ENCODE data around the gene ERCC6L2. TPM values are rescaled to one million over a fixed set of nuclear protein-coding genes. Genes with fewer than 3 reads are reported as not detected.

Gene ERCC6L2
- total and polyA plus RNA-seq, 5 donors from 2014 or later, result 22.2 to 48.0 (median 38.8) TPM

- Mint-ChIP-seq H3K36me3 (peaks cover 51% of the 10 kb centered on the region), H3K4me1 (peaks cover 10 to 19% (median 17%) of the 10 kb centered on the region in 4 donors), H3K27ac (no peak overlapping the region), H3K27me3 (no peaks in the 10 kb centered on the region), H3K9me3 (peaks cover 0 to 4% (median 0%) of the 10 kb centered on the region in 7 donors), H3K4me3 (no peak overlapping the region)
- Histone ChIP-seq H3K27me3 (ENCODE audit: control insufficient read depth, insufficient read depth, low read length) (no peaks in the 10 kb centered on the region), H3K4me3 (ENCODE audit: low read depth, low read length) (no peak overlapping the region), H3K4me1 (ENCODE audit: control insufficient read depth, insufficient read depth, low read length, poor library complexity, severe bottlenecking) (peaks cover 13% of the 10 kb centered on the region), H3K27ac (ENCODE audit: insufficient read depth, low read length, poor library complexity, severe bottlenecking) (no peak overlapping the region), H3K9me3 (ENCODE audit: control insufficient read depth in 2 of 2, low read length in 2 of 2) (no peaks in the 10 kb centered on the region), H3K36me3 (ENCODE audit: control insufficient read depth, insufficient read depth, low read length) (peaks cover 8% of the 10 kb centered on the region)
- ATAC-seq (ENCODE audit: low read depth in 2 of 2) (no peak), DNase-seq (no peak)
Observed at GRCh38 chr9:95980262-95981125, 105.0 kb downstream of the ERCC6L2 start.

- H3K4me3 ChIP-seq (ENCODE audit: low read depth, low read length), result no peak overlapping the region
- Mint-ChIP-seq H3K4me1 (peaks cover 10 to 19% (median 14%) of the 10 kb centered on the region in 4 donors), H3K36me3 (peaks cover 53% of the 10 kb centered on the region), H3K27ac (peak overlapping the region in 2 of 3 donors; percentile 24 to 73), H3K4me3 (peak overlapping the region in 2 of 4 donors; percentile 28 to 39), H3K27me3 (no peaks in the 10 kb centered on the region), H3K9me3 (peaks cover 0 to 4% (median 0%) of the 10 kb centered on the region in 7 donors)
- peak in 2 of 3 donors; percentile 54 to 55 for DNase-seq
- H3K36me3 ChIP-seq (ENCODE audit: control insufficient read depth, insufficient read depth, low read length), result peaks cover 8% of the 10 kb centered on the region
- H3K9me3 ChIP-seq (ENCODE audit: control insufficient read depth in 2 of 2, low read length in 2 of 2), result no peaks in the 10 kb centered on the region
- peaks cover 13% of the 10 kb centered on the region for H3K4me1 ChIP-seq (ENCODE audit: control insufficient read depth, insufficient read depth, low read length, poor library complexity, severe bottlenecking)
- peak; percentile 86 for ATAC-seq (ENCODE audit: low read depth in 2 of 2)
- H3K27ac ChIP-seq (ENCODE audit: insufficient read depth, low read length, poor library complexity, severe bottlenecking), result no peak overlapping the region
- H3K27me3 ChIP-seq (ENCODE audit: control insufficient read depth, insufficient read depth, low read length), result no peaks in the 10 kb centered on the region
Observed at GRCh38 chr9:95981761-95982390, 106.4 kb downstream of the ERCC6L2 start.

GRCh38 chr9:95985440-95986055 is 110.1 kb downstream of the ERCC6L2 start:
- peaks cover 9 to 15% (median 11%) of the 10 kb centered on the region in 4 donors for H3K4me1 Mint-ChIP-seq
- H3K4me3 ChIP-seq (ENCODE audit: low read depth, low read length), result no peak overlapping the region
- no peaks in the 10 kb centered on the region for H3K36me3 ChIP-seq (ENCODE audit: control insufficient read depth, insufficient read depth, low read length)
- no peaks in the 10 kb centered on the region for H3K27me3 ChIP-seq (ENCODE audit: control insufficient read depth, insufficient read depth, low read length)
- H3K4me1 ChIP-seq (ENCODE audit: control insufficient read depth, insufficient read depth, low read length, poor library complexity, severe bottlenecking), result peaks cover 13% of the 10 kb centered on the region
- H3K9me3 Mint-ChIP-seq, result peaks cover 0 to 4% (median 1%) of the 10 kb centered on the region in 7 donors
- no peak overlapping the region for H3K27ac ChIP-seq (ENCODE audit: insufficient read depth, low read length, poor library complexity, severe bottlenecking)
- peaks cover 44% of the 10 kb centered on the region for H3K36me3 Mint-ChIP-seq
- H3K9me3 ChIP-seq (ENCODE audit: control insufficient read depth in 2 of 2, low read length in 2 of 2), result no peaks in the 10 kb centered on the region
- no peak overlapping the region for H3K27ac Mint-ChIP-seq
- no peaks in the 10 kb centered on the region for H3K27me3 Mint-ChIP-seq
- DNase-seq, result no peak
- H3K4me3 Mint-ChIP-seq, result no peak overlapping the region
- no peak for ATAC-seq (ENCODE audit: low read depth in 2 of 2)

- H3K9me3 ChIP-seq (ENCODE audit: control insufficient read depth in 2 of 2, low read length in 2 of 2), result no peaks in the 10 kb centered on the region
- ATAC-seq (ENCODE audit: low read depth in 2 of 2) (no peak), DNase-seq (no peak)
- peaks cover 2% of the 10 kb centered on the region for H3K36me3 ChIP-seq (ENCODE audit: control insufficient read depth, insufficient read depth, low read length)
- Mint-ChIP-seq H3K4me1 (no peaks in the 10 kb centered on the region), H3K27me3 (no peaks in the 10 kb centered on the region), H3K4me3 (no peak overlapping the region), H3K36me3 (peaks cover 55% of the 10 kb centered on the region), H3K27ac (no peak overlapping the region), H3K9me3 (peaks cover 0 to 3% (median 1%) of the 10 kb centered on the region in 7 donors)
- no peaks in the 10 kb centered on the region for H3K4me1 ChIP-seq (ENCODE audit: control insufficient read depth, insufficient read depth, low read length, poor library complexity, severe bottlenecking)
- no peaks in the 10 kb centered on the region for H3K27me3 ChIP-seq (ENCODE audit: control insufficient read depth, insufficient read depth, low read length)
- no peak overlapping the region for H3K4me3 ChIP-seq (ENCODE audit: low read depth, low read length)
- H3K27ac ChIP-seq (ENCODE audit: insufficient read depth, low read length, poor library complexity, severe bottlenecking), result no peak overlapping the region
Observed at GRCh38 chr9:95989297-95989696, 113.8 kb downstream of the ERCC6L2 start.

- Mint-ChIP-seq H3K9me3 (peaks cover 0 to 2% (median 0%) of the 10 kb centered on the region in 7 donors), H3K36me3 (peaks cover 52% of the 10 kb centered on the region), H3K4me1 (peaks cover 0 to 6% (median 0%) of the 10 kb centered on the region in 4 donors), H3K27ac (no peak overlapping the region), H3K4me3 (no peak overlapping the region), H3K27me3 (no peaks in the 10 kb centered on the region)
- H3K27me3 ChIP-seq (ENCODE audit: control insufficient read depth, insufficient read depth, low read length), result no peaks in the 10 kb centered on the region
- H3K4me3 ChIP-seq (ENCODE audit: low read depth, low read length), result no peak overlapping the region
- no peak for ATAC-seq (ENCODE audit: low read depth in 2 of 2)
- no peaks in the 10 kb centered on the region for H3K4me1 ChIP-seq (ENCODE audit: control insufficient read depth, insufficient read depth, low read length, poor library complexity, severe bottlenecking)
- peaks cover 2% of the 10 kb centered on the region for H3K36me3 ChIP-seq (ENCODE audit: control insufficient read depth, insufficient read depth, low read length)
- H3K9me3 ChIP-seq (ENCODE audit: control insufficient read depth in 2 of 2, low read length in 2 of 2), result no peaks in the 10 kb centered on the region
- no peak overlapping the region for H3K27ac ChIP-seq (ENCODE audit: insufficient read depth, low read length, poor library complexity, severe bottlenecking)
- DNase-seq, result no peak
Observed at GRCh38 chr9:95991326-95991725, 115.8 kb downstream of the ERCC6L2 start.

- peaks cover 0 to 1% (median 0%) of the 10 kb centered on the region in 7 donors for H3K9me3 Mint-ChIP-seq
- Histone ChIP-seq H3K27me3 (ENCODE audit: control insufficient read depth, insufficient read depth, low read length) (no peaks in the 10 kb centered on the region), H3K27ac (ENCODE audit: insufficient read depth, low read length, poor library complexity, severe bottlenecking) (no peak overlapping the region), H3K4me1 (ENCODE audit: control insufficient read depth, insufficient read depth, low read length, poor library complexity, severe bottlenecking) (no peaks in the 10 kb centered on the region), H3K36me3 (ENCODE audit: control insufficient read depth, insufficient read depth, low read length) (peaks cover 2% of the 10 kb centered on the region), H3K4me3 (ENCODE audit: low read depth, low read length) (no peak overlapping the region), H3K9me3 (ENCODE audit: control insufficient read depth in 2 of 2, low read length in 2 of 2) (no peaks in the 10 kb centered on the region)
- DNase-seq (no peak), ATAC-seq (ENCODE audit: low read depth in 2 of 2) (no peak)
- no peaks in the 10 kb centered on the region for H3K27me3 Mint-ChIP-seq
- H3K4me3 Mint-ChIP-seq, result no peak overlapping the region
- H3K4me1 Mint-ChIP-seq, result peaks cover 0 to 6% (median 0%) of the 10 kb centered on the region in 4 donors
- peaks cover 52% of the 10 kb centered on the region for H3K36me3 Mint-ChIP-seq
- no peak overlapping the region for H3K27ac Mint-ChIP-seq
Observed at GRCh38 chr9:95992536-95992935, 117.0 kb downstream of the ERCC6L2 start.

GRCh38 chr9:95993337-95993736 is 117.8 kb downstream of the ERCC6L2 start:
- Mint-ChIP-seq H3K9me3 (peaks cover 0 to 1% (median 0%) of the 10 kb centered on the region in 7 donors), H3K27me3 (no peaks in the 10 kb centered on the region), H3K27ac (peak overlapping the region in 1 of 3 donors; percentile 8), H3K36me3 (peaks cover 52% of the 10 kb centered on the region), H3K4me1 (peaks cover 0 to 6% (median 0%) of the 10 kb centered on the region in 4 donors), H3K4me3 (no peak overlapping the region)
- H3K9me3 ChIP-seq (ENCODE audit: control insufficient read depth in 2 of 2, low read length in 2 of 2), result no peaks in the 10 kb centered on the region
- no peaks in the 10 kb centered on the region for H3K4me1 ChIP-seq (ENCODE audit: control insufficient read depth, insufficient read depth, low read length, poor library complexity, severe bottlenecking)
- ATAC-seq (ENCODE audit: low read depth in 2 of 2), result no peak
- H3K27me3 ChIP-seq (ENCODE audit: control insufficient read depth, insufficient read depth, low read length), result no peaks in the 10 kb centered on the region
- no peak overlapping the region for H3K27ac ChIP-seq (ENCODE audit: insufficient read depth, low read length, poor library complexity, severe bottlenecking)
- DNase-seq, result no peak
- H3K4me3 ChIP-seq (ENCODE audit: low read depth, low read length), result no peak overlapping the region
- H3K36me3 ChIP-seq (ENCODE audit: control insufficient read depth, insufficient read depth, low read length), result peaks cover 4% of the 10 kb centered on the region
